H1 (cell line): ENCODE results near the gene STEAP1B.

Source experiments
- CBX5 ChIP-seq: fragments of 300-800, 300-1000 bp; sonication (generic); IDR thresholded peaks from 2 replicates; pipeline ENCODE4 v1.7.1; 2016; ENCODE audit warnings: antibody characterized with exemption, low read length, low read depth
- CEBPB ChIP-seq: IDR thresholded peaks from 2 replicates; pipeline ENCODE4 v1.6.1; 2012; ENCODE audit warnings: low read depth, low read length
- CHD1 ChIP-seq: IDR thresholded peaks from 2 replicates; pipeline ENCODE4 v1.6.1; 2012; ENCODE audit warnings: low read depth, low read length, improper control_type of control experiment
- GABPA ChIP-seq: IDR thresholded peaks from 2 replicates; pipeline ENCODE4 v1.6.1; 2011; ENCODE audit warnings: mild to moderate bottlenecking, low read length, moderate library complexity, borderline replicate concordance; ENCODE audit not compliant: insufficient read depth
- KDM1A ChIP-seq: fragments of 200-600, 300-600 bp; sonication (generic); IDR thresholded peaks from 2 replicates; pipeline ENCODE4 v1.7.1; 2016; ENCODE audit warnings: mild to moderate bottlenecking, low read length, borderline replicate concordance
- POLR2A ChIP-seq, 2 experiments: IDR thresholded peaks; 1 replicate in 1 of 2; 2 replicates in 1 of 2; pipeline ENCODE4 v1.6.1; 2011; ENCODE audit warnings: low read depth in 2 of 2, low read length in 2 of 2, mild to moderate bottlenecking in 2 of 2; ENCODE audit errors: control extremely low read depth in 1 of 2
- POLR2AphosphoS5 ChIP-seq: IDR thresholded peaks from 2 replicates; pipeline ENCODE4 v1.6.1; 2011; ENCODE audit warnings: low read depth, low read length
- RAD21 ChIP-seq, 2 experiments: IDR thresholded peaks in 1 of 2; conservative IDR thresholded peaks in 1 of 2; 2 replicates each; pipeline ENCODE4 v1.6.1; 2011; ENCODE audit warnings: low read depth in 2 of 2, low read length in 2 of 2, improper control_type of control experiment in 1 of 2, inconsistent platforms in 1 of 2, mild to moderate bottlenecking in 1 of 2, moderate library complexity in 1 of 2
- RFX5 ChIP-seq: IDR thresholded peaks from 2 replicates; pipeline ENCODE4 v1.6.1; 2011; ENCODE audit warnings: low read depth, low read length, improper control_type of control experiment, borderline replicate concordance
- TF ChIP-seq, protein P1 (sequence below): IDR thresholded peaks from 2 replicates; pipeline ENCODE4 v1.6.1; 2012; ENCODE audit warnings: low read length, inconsistent platforms
- TF ChIP-seq, protein P2 (sequence below), 3 experiments: IDR thresholded peaks; 1 replicate in 2 of 3; 2 replicates in 1 of 3; pipeline versions ENCODE4 v1.5.1 to v1.6.1; 2011; ENCODE audit warnings: low read length in 3 of 3, mild to moderate bottlenecking in 3 of 3, inconsistent platforms in 2 of 3, low read depth in 1 of 3, moderate library complexity in 1 of 3; ENCODE audit not compliant: insufficient read depth in 1 of 3; ENCODE audit errors: control extremely low read depth in 1 of 3

DNA sequence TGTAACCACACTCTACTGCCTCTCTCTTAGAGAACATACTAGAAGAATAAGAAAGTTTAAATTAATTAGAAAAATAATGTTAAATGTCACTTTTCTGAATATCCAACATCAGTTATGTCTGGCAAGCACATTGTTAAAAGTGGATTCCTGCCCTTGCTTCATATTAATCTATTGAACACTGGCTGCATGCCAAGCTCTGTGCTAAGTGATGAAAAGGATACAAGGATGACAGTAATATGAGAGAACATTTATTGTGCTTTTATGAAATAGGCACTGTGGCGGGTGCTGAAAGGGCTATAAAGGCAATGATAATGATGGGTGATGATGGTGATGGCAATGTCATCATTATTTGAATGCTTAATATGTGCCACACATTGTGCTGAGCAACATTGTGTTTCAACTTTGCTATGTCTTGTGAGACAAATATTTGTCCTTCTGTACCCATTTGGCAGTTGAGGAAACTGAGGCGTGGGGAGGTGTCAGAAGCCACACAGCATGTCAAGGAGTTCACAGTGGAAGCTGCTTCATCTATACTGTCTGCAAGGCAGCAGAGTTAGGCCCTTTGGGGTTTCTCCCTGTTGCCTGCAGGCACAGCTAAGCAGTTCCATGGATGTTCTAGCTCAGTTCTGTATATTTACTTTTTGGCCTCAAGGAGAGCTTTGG is 78.9 kb downstream of the STEAP1B start:
- TF ChIP-seq, protein P1, sequence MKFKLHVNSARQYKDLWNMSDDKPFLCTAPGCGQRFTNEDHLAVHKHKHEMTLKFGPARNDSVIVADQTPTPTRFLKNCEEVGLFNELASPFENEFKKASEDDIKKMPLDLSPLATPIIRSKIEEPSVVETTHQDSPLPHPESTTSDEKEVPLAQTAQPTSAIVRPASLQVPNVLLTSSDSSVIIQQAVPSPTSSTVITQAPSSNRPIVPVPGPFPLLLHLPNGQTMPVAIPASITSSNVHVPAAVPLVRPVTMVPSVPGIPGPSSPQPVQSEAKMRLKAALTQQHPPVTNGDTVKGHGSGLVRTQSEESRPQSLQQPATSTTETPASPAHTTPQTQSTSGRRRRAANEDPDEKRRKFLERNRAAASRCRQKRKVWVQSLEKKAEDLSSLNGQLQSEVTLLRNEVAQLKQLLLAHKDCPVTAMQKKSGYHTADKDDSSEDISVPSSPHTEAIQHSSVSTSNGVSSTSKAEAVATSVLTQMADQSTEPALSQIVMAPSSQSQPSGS: no peak
- TF ChIP-seq CBX5: no peak
- no peak for TF ChIP-seq RAD21 (IDR thresholded peaks at IDR 0.05 in 1 of 2, conservative IDR thresholded peaks at IDR 0.05 in 1 of 2; ENCODE audit: low read depth in 2 of 2, low read length in 2 of 2)
- no peak for TF ChIP-seq GABPA
- TF ChIP-seq POLR2AphosphoS5: no peak
- TF ChIP-seq, protein P2, sequence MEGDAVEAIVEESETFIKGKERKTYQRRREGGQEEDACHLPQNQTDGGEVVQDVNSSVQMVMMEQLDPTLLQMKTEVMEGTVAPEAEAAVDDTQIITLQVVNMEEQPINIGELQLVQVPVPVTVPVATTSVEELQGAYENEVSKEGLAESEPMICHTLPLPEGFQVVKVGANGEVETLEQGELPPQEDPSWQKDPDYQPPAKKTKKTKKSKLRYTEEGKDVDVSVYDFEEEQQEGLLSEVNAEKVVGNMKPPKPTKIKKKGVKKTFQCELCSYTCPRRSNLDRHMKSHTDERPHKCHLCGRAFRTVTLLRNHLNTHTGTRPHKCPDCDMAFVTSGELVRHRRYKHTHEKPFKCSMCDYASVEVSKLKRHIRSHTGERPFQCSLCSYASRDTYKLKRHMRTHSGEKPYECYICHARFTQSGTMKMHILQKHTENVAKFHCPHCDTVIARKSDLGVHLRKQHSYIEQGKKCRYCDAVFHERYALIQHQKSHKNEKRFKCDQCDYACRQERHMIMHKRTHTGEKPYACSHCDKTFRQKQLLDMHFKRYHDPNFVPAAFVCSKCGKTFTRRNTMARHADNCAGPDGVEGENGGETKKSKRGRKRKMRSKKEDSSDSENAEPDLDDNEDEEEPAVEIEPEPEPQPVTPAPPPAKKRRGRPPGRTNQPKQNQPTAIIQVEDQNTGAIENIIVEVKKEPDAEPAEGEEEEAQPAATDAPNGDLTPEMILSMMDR (IDR thresholded peaks at IDR 0.05; ENCODE audit: control extremely low read depth in 1 of 3, insufficient read depth in 1 of 3, low read depth in 1 of 3, low read length in 3 of 3): no peak
- TF ChIP-seq CEBPB: no peak
- no peak for TF ChIP-seq POLR2A (IDR thresholded peaks at IDR 0.05; ENCODE audit: control extremely low read depth in 1 of 2, low read depth in 2 of 2, low read length in 2 of 2)
- no peak for TF ChIP-seq RFX5
- TF ChIP-seq CHD1: no peak
- TF ChIP-seq KDM1A: no peak
